Activated CD8-positive, alpha-beta memory T cell treated with anti-CD3 and anti-CD28 coated beads, Interleukin-2, amount 50 U/mL, for 4 hours (primary cell): ENCODE results near the gene RAB33B.

ENCODE experiments used
- DNase-seq: peaks from one replicate; pipeline ENCODE4 v3.0.0-alpha.2; 2020

RAB33B gene

DNA sequence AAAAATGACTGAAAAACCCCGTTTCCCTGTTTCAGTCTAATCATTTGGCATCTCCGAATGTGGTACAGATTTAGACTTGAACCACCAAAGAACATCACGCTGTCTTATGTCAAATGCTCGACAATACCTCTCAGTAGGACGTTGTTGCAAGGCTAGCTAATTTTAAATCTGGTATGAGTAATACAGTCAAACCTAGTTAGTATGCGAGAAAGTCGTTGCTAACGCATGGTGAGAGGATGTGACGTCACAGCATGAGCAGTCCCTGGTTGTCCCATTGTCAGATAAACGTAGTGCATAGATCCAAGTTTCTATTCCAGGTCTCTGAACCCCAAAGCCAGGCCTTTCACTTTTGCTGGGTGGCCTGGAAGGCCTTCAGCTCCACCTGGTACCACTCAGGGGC is 57.4 kb downstream of the RAB33B start:
- DNase-seq, result no peak

DNA sequence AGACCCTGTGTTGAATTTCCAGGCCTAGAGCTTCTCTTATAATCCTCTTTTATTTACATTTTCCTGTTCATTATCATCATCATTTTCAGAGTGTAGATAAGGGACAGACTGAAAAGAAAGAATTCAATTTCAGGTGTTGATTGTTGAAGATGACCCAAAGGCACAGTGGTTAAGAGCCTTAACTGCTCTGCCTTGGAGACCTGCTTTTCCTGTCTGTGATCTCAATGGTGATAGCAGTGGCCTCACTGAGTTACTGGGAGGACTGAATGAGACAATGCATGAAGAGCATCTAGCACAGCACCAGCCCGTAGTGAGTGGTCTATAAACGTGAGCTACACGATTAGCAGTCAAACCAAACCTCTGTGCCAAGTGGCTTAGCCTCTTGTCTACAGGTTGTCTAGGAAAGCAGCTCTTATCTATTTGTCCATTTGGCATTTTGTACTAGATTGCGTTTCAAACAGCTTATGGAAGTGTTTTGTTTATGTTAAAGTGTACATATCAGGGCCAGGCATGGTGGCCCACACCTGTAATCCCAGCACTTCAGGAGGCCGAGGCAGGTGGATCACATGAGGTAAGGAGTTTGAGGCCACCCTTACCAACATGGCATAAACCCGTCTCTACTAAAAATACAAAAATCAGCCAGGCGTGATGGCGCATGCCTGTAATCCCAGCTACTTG is 60.6 kb downstream of the RAB33B start:
- no peak for DNase-seq

DNA sequence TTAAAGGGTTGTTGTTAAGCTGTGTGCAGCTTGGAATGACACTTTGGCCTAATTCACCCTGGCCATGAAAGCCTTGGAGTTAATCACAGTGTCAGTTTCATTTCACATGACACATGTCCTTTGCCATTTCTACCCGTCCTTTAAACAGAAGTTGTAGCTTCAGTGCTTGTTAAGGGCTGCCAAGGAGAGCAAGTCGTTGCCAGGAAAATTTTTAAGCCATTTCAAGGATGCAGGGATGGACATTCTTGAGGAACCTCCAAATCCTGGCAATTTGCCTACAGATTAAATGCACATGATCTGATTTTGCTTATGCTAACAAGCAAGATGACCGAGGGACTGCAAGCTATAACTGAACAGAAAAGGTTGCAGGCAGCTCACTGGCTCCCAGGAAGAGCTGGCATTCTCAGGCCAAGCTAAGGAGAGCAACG is 61.6 kb downstream of the RAB33B start:
- DNase-seq, result no peak

DNA sequence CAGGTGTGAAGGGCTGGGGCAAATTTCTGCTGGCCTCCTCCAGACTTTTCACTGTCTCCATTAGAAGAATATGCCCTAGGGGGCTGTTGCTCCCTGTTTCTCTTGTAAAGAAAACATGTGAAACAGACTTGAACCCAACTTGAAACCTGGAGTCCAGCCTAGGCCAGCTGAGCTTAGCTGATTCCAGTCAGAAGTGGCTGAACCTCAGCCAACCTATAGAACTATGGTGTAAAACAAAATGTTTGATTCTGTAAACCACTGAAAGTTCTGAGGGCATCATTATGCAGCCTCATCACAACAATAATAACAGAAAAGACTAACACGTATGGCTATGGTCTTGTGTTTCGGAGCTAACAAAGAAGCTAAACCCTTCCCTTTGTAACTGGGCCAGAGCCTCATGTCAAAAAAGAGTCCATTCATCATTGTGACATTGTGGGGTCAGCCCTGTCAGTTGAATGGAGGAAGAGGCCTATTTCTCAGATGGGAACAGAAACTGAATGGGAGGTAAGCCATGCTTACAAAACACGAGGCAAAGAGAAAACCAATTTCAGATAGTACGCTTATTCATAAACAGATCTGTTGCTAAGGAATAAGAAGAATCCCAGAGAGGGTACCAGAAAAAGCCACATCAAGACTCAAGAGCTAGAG is 68.0 kb downstream of the RAB33B start:
- no peak for DNase-seq

DNA sequence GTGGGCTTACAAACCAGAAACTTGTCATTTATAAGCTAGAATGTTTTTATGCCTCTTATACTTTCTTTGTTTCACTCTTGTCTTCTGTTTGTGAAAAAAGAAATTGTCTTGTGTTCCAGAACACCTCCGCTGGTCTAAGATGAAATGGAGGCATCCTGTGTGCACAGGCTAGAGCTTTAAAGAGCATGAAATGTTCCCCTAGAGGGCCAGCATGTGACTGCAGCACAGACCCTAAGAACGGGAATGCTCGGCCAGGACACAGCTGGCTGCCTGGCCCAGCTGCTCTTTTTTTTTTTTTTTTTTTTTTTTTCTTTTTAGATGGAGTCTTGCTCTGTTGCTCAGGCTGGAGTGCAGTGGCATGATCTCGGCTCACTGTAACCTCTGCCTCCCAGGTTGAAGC is 68.5 kb downstream of the RAB33B start:
- no peak for DNase-seq

GRCh38 chr4:139523076-139523475 is 69.2 kb downstream of the RAB33B start:
- no peak for DNase-seq

DNA sequence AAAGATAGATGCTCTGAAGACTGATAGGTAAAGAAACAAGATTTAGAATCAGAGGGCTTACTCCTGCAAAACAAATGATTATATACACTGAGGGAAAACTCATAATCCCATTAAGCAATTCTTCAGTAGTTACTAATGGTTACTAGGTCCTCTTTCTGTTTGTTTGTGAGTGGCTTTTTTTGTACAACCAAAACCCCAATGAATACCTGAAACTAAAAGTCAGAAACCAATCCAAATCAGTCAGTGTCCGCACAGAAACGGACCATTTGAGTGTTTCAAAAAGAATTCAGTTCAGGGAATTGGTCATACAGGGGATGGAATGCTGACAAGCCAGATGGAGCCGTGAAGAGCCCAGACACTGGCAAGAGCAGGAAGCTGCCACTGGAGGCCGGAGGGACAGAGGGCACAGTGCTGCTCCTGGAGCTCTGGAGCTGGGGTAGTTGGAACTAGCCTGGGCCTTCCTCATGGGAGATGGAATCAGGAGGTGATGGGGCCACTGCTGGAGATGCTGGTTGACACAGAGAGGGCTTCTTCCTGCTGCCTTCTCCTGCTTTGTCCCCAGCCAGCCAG is 70.2 kb downstream of the RAB33B start:
- DNase-seq, result no peak

GRCh38 chr4:139525414-139525813 is 71.5 kb downstream of the RAB33B start:
- no peak for DNase-seq
